HG03280 (cell line): ENCODE measurements around the gene UBE2I.

Source experiments
- ATAC-seq: cut with Tn5 transposase; IDR thresholded peaks from one replicate; pipeline ENCODE4 v1.9.1; 2021; ENCODE audit warnings: mild to moderate bottlenecking, moderate library complexity; ENCODE audit not compliant: unreplicated experiment

Gene UBE2I

GRCh38 chr16:1277151-1277598 lies 32.3 kb upstream of the UBE2I start:
- no peak for ATAC-seq

GRCh38 chr16:1277617-1278282 lies 31.7 kb upstream of the UBE2I start:
- no peak for ATAC-seq

- ATAC-seq = no peak
Observed at GRCh38 chr16:1278477-1278876, 31.0 kb upstream of the UBE2I start.

GRCh38 chr16:1279081-1279944 lies 30.1 kb upstream of the UBE2I start:
- no peak for ATAC-seq

- ATAC-seq = no peak
Observed at GRCh38 chr16:1279945-1280589, 29.4 kb upstream of the UBE2I start.

- no peak for ATAC-seq
Observed at GRCh38 chr16:1280783-1281182, 28.7 kb upstream of the UBE2I start.

- no peak for ATAC-seq
Observed at GRCh38 chr16:1281517-1281916, 27.9 kb upstream of the UBE2I start.

- no peak for ATAC-seq
Observed at GRCh38 chr16:1282324-1282973, 27.0 kb upstream of the UBE2I start.

- ATAC-seq = no peak
Observed at GRCh38 chr16:1283296-1283695, 26.1 kb upstream of the UBE2I start.

- ATAC-seq = no peak
Observed at GRCh38 chr16:1283996-1284616, 25.3 kb upstream of the UBE2I start.

- ATAC-seq = no peak
Observed at GRCh38 chr16:1285669-1286512, 23.5 kb upstream of the UBE2I start.

- ATAC-seq = no peak
Observed at GRCh38 chr16:1286513-1287094, 22.8 kb upstream of the UBE2I start.

- no peak for ATAC-seq
Observed at GRCh38 chr16:1287982-1288670, 21.3 kb upstream of the UBE2I start.

GRCh38 chr16:1288813-1289476 lies 20.5 kb upstream of the UBE2I start:
- ATAC-seq = no peak

- no peak for ATAC-seq
Observed at GRCh38 chr16:1289477-1289866, 20.0 kb upstream of the UBE2I start.

GRCh38 chr16:1290063-1290501 lies 19.4 kb upstream of the UBE2I start:
- ATAC-seq = no peak

- no peak for ATAC-seq
Observed at GRCh38 chr16:1290860-1291575, 18.4 kb upstream of the UBE2I start.

GRCh38 chr16:1291576-1291974 lies 17.9 kb upstream of the UBE2I start:
- ATAC-seq = no peak
